A673 (cell line): ENCODE measurements around the gene HNRNPC.

Experiments
- EZH2 ChIP-seq: fragments of 200-600 bp; sonication (generic); IDR thresholded peaks from 2 replicates; pipeline ENCODE4 v1.6.1; 2017; ENCODE audit warnings: borderline replicate concordance, low read depth, mild to moderate bottlenecking, mixed read lengths, antibody characterized with exemption, low read length; ENCODE audit not compliant: poor library complexity, severe bottlenecking
- TF ChIP-seq, protein P1 (sequence below): fragments of 300-800, 200-600 bp; sonication (generic); conservative IDR thresholded peaks from 2 replicates; pipeline ENCODE4 v1.5.1; 2017; ENCODE audit warnings: low read depth, mild to moderate bottlenecking, antibody characterized with exemption, low read length, moderate library complexity, mixed read lengths

DNA sequence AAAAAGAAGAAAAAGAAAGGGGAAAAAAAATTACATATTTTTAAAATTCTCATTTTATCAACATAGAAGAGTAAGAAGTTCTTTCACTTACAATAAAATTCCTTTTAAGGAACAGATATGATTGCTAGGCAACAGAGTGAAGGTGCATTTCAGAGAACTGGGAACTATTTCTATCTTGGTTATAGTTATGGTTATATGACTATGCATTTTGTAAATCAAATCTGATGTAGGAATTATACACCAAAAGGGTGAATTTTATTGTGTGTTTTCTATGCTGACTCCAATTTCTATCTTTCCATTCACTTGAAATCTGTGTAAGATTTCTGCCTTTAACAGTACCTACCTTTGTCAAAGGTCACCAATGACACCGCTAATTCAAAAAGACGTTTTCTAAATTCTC is 50.1 kb downstream of the HNRNPC start:
- TF ChIP-seq, protein P1, sequence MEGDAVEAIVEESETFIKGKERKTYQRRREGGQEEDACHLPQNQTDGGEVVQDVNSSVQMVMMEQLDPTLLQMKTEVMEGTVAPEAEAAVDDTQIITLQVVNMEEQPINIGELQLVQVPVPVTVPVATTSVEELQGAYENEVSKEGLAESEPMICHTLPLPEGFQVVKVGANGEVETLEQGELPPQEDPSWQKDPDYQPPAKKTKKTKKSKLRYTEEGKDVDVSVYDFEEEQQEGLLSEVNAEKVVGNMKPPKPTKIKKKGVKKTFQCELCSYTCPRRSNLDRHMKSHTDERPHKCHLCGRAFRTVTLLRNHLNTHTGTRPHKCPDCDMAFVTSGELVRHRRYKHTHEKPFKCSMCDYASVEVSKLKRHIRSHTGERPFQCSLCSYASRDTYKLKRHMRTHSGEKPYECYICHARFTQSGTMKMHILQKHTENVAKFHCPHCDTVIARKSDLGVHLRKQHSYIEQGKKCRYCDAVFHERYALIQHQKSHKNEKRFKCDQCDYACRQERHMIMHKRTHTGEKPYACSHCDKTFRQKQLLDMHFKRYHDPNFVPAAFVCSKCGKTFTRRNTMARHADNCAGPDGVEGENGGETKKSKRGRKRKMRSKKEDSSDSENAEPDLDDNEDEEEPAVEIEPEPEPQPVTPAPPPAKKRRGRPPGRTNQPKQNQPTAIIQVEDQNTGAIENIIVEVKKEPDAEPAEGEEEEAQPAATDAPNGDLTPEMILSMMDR: no peak
- TF ChIP-seq EZH2: no peak
